SU-DHL-6 (cell line): Measurements from ENCODE around the gene DENND2A.

Experiments used
- EZH2phosphoT487 ChIP-seq: fragments of 200-600 bp; sonication (generic), shearing (Covaris generic); conservative IDR thresholded peaks from 2 replicates; pipeline ENCODE4 v1.6.1; 2018; ENCODE audit warnings: mild to moderate bottlenecking, antibody characterized with exemption, low read length, moderate library complexity, mixed read lengths
- TF ChIP-seq, protein P1 (sequence below): fragments of 200-600 bp; sonication (generic); IDR thresholded peaks from one replicate; pipeline ENCODE4 v1.5.1; 2017; ENCODE audit warnings: antibody characterized with exemption, mild to moderate bottlenecking, low read length, moderate library complexity; ENCODE audit not compliant: insufficient read depth, poor library complexity, severe bottlenecking

GRCh38 chr7:140475747-140476333 is 164.8 kb downstream of the DENND2A start:
- TF ChIP-seq, protein P1, sequence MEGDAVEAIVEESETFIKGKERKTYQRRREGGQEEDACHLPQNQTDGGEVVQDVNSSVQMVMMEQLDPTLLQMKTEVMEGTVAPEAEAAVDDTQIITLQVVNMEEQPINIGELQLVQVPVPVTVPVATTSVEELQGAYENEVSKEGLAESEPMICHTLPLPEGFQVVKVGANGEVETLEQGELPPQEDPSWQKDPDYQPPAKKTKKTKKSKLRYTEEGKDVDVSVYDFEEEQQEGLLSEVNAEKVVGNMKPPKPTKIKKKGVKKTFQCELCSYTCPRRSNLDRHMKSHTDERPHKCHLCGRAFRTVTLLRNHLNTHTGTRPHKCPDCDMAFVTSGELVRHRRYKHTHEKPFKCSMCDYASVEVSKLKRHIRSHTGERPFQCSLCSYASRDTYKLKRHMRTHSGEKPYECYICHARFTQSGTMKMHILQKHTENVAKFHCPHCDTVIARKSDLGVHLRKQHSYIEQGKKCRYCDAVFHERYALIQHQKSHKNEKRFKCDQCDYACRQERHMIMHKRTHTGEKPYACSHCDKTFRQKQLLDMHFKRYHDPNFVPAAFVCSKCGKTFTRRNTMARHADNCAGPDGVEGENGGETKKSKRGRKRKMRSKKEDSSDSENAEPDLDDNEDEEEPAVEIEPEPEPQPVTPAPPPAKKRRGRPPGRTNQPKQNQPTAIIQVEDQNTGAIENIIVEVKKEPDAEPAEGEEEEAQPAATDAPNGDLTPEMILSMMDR: peak; percentile 56
- no peak for TF ChIP-seq EZH2phosphoT487
